K562 (cell line): Measurements from ENCODE around the gene PPM1F. TPM values are rescaled to one million over a fixed set of nuclear protein-coding genes. Genes with fewer than 3 reads are reported as not detected.
A peak's percentile ranks its signal among the peaks of the same experiment; 100 is the strongest.

Experiments used
- ATAC-seq: fragments of 200-7000 bp; cut with Tn5 transposase; 3 replicates; pipeline ENCODE4 v1.9.1; 2020; ENCODE audit warnings: moderate library complexity
- BruUV-seq: library from RNA; stranded (reverse); fragments of 400-500 nt; replicated peaks from 2 replicates; lab custom pipeline; 2021; lab: Mats Ljungman, UMichigan
- CTCF ChIA-PET: fragments of 300-600 bp; formaldehyde crosslinking; extraction: SDS; loops from one replicate; lab custom pipeline; 2021; ENCODE audit warnings: low intra/inter-chr PET ratio; lab: Yijun Ruan, JAX
- POLR2A ChIA-PET: fragments of 300-600, 350-650 bp; sonication (Branson Sonifier 250); formaldehyde crosslinking; extraction: SDS; loops from one replicate; lab custom pipeline; 2021; ENCODE audit warnings: antibody characterized with exemption, inconsistent platforms; lab: Yijun Ruan, JAX
- DNase-seq, 4 experiments: peaks; one replicate each; pipeline versions ENCODE4 v3.0.0 to v3.0.0-alpha.2; 2011 to 2018; ENCODE audit warnings: low spot score in 3 of 4, mixed read lengths in 3 of 4; ENCODE audit errors: extremely low read depth in 1 of 4
- FAIRE-seq: peaks from 2 replicates; lab custom pipeline; 2011; peaks lifted over from hg19 to GRCh38; lab: Jason Lieb, UNC
- H2AFZ ChIP-seq: 2 replicates; pipeline ENCODE4 v1.6.0; 2011; ENCODE audit warnings: low read depth, low read length, control low read depth, inconsistent platforms
- H3K27ac ChIP-seq: fragments of 200-600 bp; 3 replicates; pipeline ENCODE4 v1.8.0; 2011; ENCODE audit warnings: low read depth, mild to moderate bottlenecking, control low read depth, inconsistent platforms, low read length, moderate library complexity, mixed read lengths; ENCODE audit errors: extremely low read depth
- H3K27me3 ChIP-seq, 2 experiments: fragments of 300-600 bp in 1 of 2; 2 replicates in 1 of 2; 3 replicates in 1 of 2; pipeline versions ENCODE4 v1.6.0 to v1.8.0; 2011; ENCODE audit warnings: inconsistent platforms in 2 of 2, low read length in 2 of 2, mild to moderate bottlenecking in 1 of 2, mixed read lengths in 1 of 2, moderate library complexity in 1 of 2; ENCODE audit not compliant: control insufficient read depth in 2 of 2, insufficient read depth in 2 of 2
- H3K36me3 ChIP-seq: fragments of 300-600 bp; 3 replicates; pipeline ENCODE4 v1.8.0; 2011; ENCODE audit warnings: mild to moderate bottlenecking, low read length, inconsistent platforms; ENCODE audit not compliant: control insufficient read depth, insufficient read depth
- H3K4me1 ChIP-seq, 2 experiments: fragments of 200-600 bp in 1 of 2; replicated peaks in 1 of 2; 2 replicates in 1 of 2; 3 replicates in 1 of 2; pipeline versions ENCODE4 v1.5.1 to v1.8.0; 2011; ENCODE audit warnings: inconsistent platforms in 2 of 2, low read length in 2 of 2, mild to moderate bottlenecking in 1 of 2, mixed read lengths in 1 of 2, moderate library complexity in 1 of 2; ENCODE audit not compliant: control insufficient read depth in 2 of 2, insufficient read depth in 2 of 2
- H3K4me2 ChIP-seq: 2 replicates; pipeline ENCODE4 v1.6.1; 2011; ENCODE audit warnings: low read length, control low read depth, inconsistent platforms, mixed read lengths; ENCODE audit not compliant: insufficient read depth
- H3K4me3 ChIP-seq: fragments of 200-600 bp; sonication (generic), shearing (Covaris generic); 2 replicates; pipeline ENCODE4 v1.5.1; 2016; ENCODE audit warnings: control low read depth, inconsistent platforms
- H3K79me2 ChIP-seq: fragments of 200-600 bp; 3 replicates; pipeline ENCODE4 v1.8.0; 2011; ENCODE audit warnings: low read length, inconsistent platforms; ENCODE audit not compliant: control insufficient read depth, insufficient read depth
- H3K9ac ChIP-seq, 2 experiments: 2 replicates each; pipeline versions ENCODE4 v1.6.0 to v1.6.1; 2011; ENCODE audit warnings: low read depth in 2 of 2, low read length in 2 of 2, control low read depth in 1 of 2, inconsistent platforms in 1 of 2, mild to moderate bottlenecking in 1 of 2, mixed read lengths in 1 of 2; ENCODE audit not compliant: insufficient read depth in 1 of 2
- H3K9me1 ChIP-seq: one replicate; pipeline ENCODE4 v1.6.0; 2011; ENCODE audit warnings: inconsistent platforms, mild to moderate bottlenecking, low read length, moderate library complexity; ENCODE audit not compliant: control insufficient read depth, insufficient read depth
- H3K9me3 ChIP-seq: replicated peaks from 2 replicates; pipeline ENCODE4 v1.5.1; 2011; ENCODE audit warnings: low read depth, low read length, inconsistent platforms; ENCODE audit not compliant: control insufficient read depth, insufficient read depth
- H4K20me1 ChIP-seq: replicated peaks from 2 replicates; pipeline ENCODE4 v1.6.1; 2011; ENCODE audit warnings: low read length, inconsistent platforms, mixed read lengths; ENCODE audit not compliant: control insufficient read depth, insufficient read depth
- BRCA1 ChIP-seq, 2 experiments: fragments of 450-650 bp in 1 of 2; sonication (generic) in 1 of 2; formaldehyde crosslinking in 1 of 2; IDR thresholded peaks; 2 replicates each; pipeline versions ENCODE4 v1.5.0 to v1.6.1; 2017 to 2020; ENCODE audit warnings: mild to moderate bottlenecking in 1 of 2, missing genetic modification reagents in 1 of 2
- CREB5 ChIP-seq: fragments of 250-450 bp; sonication (Bioruptor Pico); IDR thresholded peaks from 2 replicates; pipeline ENCODE4 v1.5.0; 2020; ENCODE audit warnings: mild to moderate bottlenecking
- GTF2A2 ChIP-seq: IDR thresholded peaks from 2 replicates; pipeline ENCODE4 v1.6.1; 2016; ENCODE audit warnings: mild to moderate bottlenecking, missing genetic modification characterization, missing compliant biosample characterization
- GTF2F1 ChIP-seq: IDR thresholded peaks from 2 replicates; pipeline ENCODE4 v1.6.1; 2011; ENCODE audit warnings: low read depth, low read length, improper control_type of control experiment
- HDAC6 ChIP-seq: IDR thresholded peaks from 2 replicates; pipeline ENCODE4 v1.6.1; 2012; ENCODE audit warnings: low read depth, mild to moderate bottlenecking, control low read depth, inconsistent platforms, low read length, moderate library complexity
- SMC3 ChIP-seq: conservative IDR thresholded peaks from 2 replicates; pipeline ENCODE4 v1.6.1; 2011; ENCODE audit warnings: low read depth, low read length, improper control_type of control experiment; ENCODE audit not compliant: insufficient read depth
- SP2 ChIP-seq: IDR thresholded peaks from 2 replicates; pipeline ENCODE4 v1.6.1; 2011; ENCODE audit warnings: mild to moderate bottlenecking, low read depth, low read length, moderate library complexity; ENCODE audit not compliant: poor library complexity, severe bottlenecking; ENCODE audit errors: extremely low read depth
- WGBS: fragments of 100-300 bp; shearing (Covaris generic); methylation state at CpG from one replicate; pipeline ENCODE4 v1.1.6; 2016; ENCODE audit warnings: low coverage, mixed read lengths; ENCODE audit not compliant: insufficient coverage; ENCODE audit errors: missing lambda C conversion rate; 5-methylcytosine and 5-hydroxymethylcytosine counted together
- in situ Hi-C: fragments of 300-500 bp; cut with MboI; formaldehyde crosslinking; loops from 4 replicates; pipeline ENCODE4 v1.15.0; 2018; ENCODE audit warnings: inconsistent platforms, mixed read lengths
- intact Hi-C: fragments of 100-400 bp; cut with micrococcal nuclease; formaldehyde crosslinking; loops from 2 replicates; pipeline ENCODE4 v1.14.2; 2022
- polyA plus RNA-seq, 8 experiments: library from polyadenylated mRNA; depleted of rRNA in 4 of 8; stranded (reverse) in 5 of 8; unstranded in 3 of 8; fragments of >200 nt; fragmentation: Nextera tagmentation in 2 of 8; fragmentation: Illumina TruSeq in 1 of 8; extraction: Ambion mirVana in 2 of 8; extraction: Trizol in 1 of 8; gene quantifications; 2 replicates each; pipeline versions ENCODE4 v1.2.1 to v1.2.3, GENCODE V29; 2011 to 2014; ENCODE audit warnings: inconsistent platforms in 1 of 8, missing spikeins in 1 of 8
- total RNA-seq, 7 experiments: library from RNA; depleted of rRNA in 6 of 7; stranded (reverse); fragments of >200 nt in 6 of 7; fragmentation: Illumina TruSeq in 2 of 7; extraction: Trizol in 2 of 7; gene quantifications; 2 replicates each; pipeline versions ENCODE4 v1.2.1 to v1.2.3, GENCODE V29; 2011 to 2021; ENCODE audit warnings: low replicate concordance in 1 of 7
- TF ChIP-seq, protein P1 (sequence below): sonication (generic); formaldehyde crosslinking; IDR thresholded peaks from 2 replicates; pipeline ENCODE4 v1.8.1; 2023; ENCODE audit warnings: mild to moderate bottlenecking, missing genetic modification reagents

Gene PPM1F
- total and polyA plus RNA-seq, 9 of the 15 experiments (the other 6 are each of a cell fraction or from before 2014, with no cell fraction given): 2.1 to 159 (median 64.0) TPM

DNA sequence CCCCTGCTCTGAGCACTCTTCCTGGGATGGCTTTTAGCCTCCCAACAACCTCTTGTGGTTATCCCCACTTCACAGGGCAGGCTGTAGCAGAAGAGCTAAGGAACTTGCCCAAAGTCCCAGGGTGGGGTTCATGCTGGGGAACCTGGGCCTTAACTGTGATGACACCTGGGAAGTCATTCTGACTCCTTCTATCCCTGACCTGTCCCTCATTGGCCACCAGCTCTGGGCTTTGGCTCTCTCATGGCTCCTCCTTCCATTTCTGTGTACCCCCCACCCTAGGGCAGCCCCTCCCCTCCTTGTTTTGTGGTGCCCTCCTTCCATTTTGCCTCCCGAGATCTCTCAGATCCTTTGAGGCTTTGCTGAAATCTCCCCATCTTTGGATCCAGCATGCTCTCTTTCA lies 2.7 kb downstream of the PPM1F start:
- Histone ChIP-seq H3K4me3 (no peak overlapping the region), H3K9me3 (peaks cover 6% of the 10 kb centered on the region), H3K9me1 (peaks cover 18% of the 10 kb centered on the region), H3K27ac (no peak overlapping the region), H3K4me1 (peaks cover 39 to 64% of the 10 kb centered on the region in 2 experiments), H3K79me2 (peaks cover 46% of the 10 kb centered on the region), H3K36me3 (peaks cover 26% of the 10 kb centered on the region), H2AFZ (no peak overlapping the region), H3K27me3 (no peaks in the 10 kb centered on the region), H4K20me1 (0 out of 2 replicates have a peak, but pooled peaks cover 6% of the 10 kb centered on the region), H3K9ac (peak overlapping the region in 1 of 2 experiments; percentile 85; a peak in 2 of 4 replicates), H3K4me2 (no peak overlapping the region)
- POLR2A ChIA-PET: interaction anchor here (0.6 to 42.4 kb wide), 11 partner anchors 16 to 570 kb away, joined by 3 to 1041 read pairs (median 4); partner anchors contain the start of genes MAPK1, PPIL2 and ZNF280A
- DNase-seq: peak in 1 of 4 experiments; percentile 50
- TF ChIP-seq BRCA1 (IDR thresholded peaks at IDR 0.05) (no peak), BRCA1 (CRISPR knock-in tag; IDR thresholded peaks at IDR 0.05) (no peak), SMC3 (0 out of 2 replicates have a peak, but pooled peaks have one; percentile 3), HDAC6 (0 out of 2 replicates have a peak, but pooled peaks have one; percentile 20), GTF2F1 (0 out of 2 replicates have a peak, but pooled peaks have one; percentile 27), SP2 (peak; percentile 19), GTF2A2 (tag) (no peak), CREB5 (CRISPR knock-in tag) (no peak)
- TF ChIP-seq, protein P1, sequence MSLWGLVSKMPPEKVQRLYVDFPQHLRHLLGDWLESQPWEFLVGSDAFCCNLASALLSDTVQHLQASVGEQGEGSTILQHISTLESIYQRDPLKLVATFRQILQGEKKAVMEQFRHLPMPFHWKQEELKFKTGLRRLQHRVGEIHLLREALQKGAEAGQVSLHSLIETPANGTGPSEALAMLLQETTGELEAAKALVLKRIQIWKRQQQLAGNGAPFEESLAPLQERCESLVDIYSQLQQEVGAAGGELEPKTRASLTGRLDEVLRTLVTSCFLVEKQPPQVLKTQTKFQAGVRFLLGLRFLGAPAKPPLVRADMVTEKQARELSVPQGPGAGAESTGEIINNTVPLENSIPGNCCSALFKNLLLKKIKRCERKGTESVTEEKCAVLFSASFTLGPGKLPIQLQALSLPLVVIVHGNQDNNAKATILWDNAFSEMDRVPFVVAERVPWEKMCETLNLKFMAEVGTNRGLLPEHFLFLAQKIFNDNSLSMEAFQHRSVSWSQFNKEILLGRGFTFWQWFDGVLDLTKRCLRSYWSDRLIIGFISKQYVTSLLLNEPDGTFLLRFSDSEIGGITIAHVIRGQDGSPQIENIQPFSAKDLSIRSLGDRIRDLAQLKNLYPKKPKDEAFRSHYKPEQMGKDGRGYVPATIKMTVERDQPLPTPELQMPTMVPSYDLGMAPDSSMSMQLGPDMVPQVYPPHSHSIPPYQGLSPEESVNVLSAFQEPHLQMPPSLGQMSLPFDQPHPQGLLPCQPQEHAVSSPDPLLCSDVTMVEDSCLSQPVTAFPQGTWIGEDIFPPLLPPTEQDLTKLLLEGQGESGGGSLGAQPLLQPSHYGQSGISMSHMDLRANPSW (CRISPR knock-in tag): no peak
- ATAC-seq: no peak
- in situ Hi-C loops (loop anchor here (5.0 to 25.0 kb wide), 5 partner anchors 238 to 813 kb away; partner anchors contain the start of gene HIC2), intact Hi-C loops (no loop called here)
- BruUV-seq: no TSS peak
- no peak for FAIRE-seq
- CTCF ChIA-PET: interaction anchor here (4.8 kb wide), 1 partner anchor 12 kb away, joined by 87 read pairs; no protein-coding TSS in a partner anchor
- 84% methylated on average over 1 of the region's 1 CpG for WGBS
